Nephron (organoid): ENCODE results near the gene CCDC138.

Experiments
- H3K27ac Mint-ChIP-seq, 3 experiments: 2 replicates each; pipeline ENCODE4 v1.8.0; 2020; ENCODE audit warnings: mixed read lengths in 3 of 3, mild to moderate bottlenecking in 2 of 3, moderate library complexity in 1 of 3
- H3K27me3 Mint-ChIP-seq: 2 replicates; pipeline ENCODE4 v1.8.0; 2021; ENCODE audit warnings: low read depth, mild to moderate bottlenecking, moderate library complexity, mixed read lengths
- H3K36me3 Mint-ChIP-seq: 2 replicates; pipeline ENCODE4 v1.8.0; 2020; ENCODE audit warnings: low read depth, mixed read lengths
- H3K4me1 Mint-ChIP-seq: 2 replicates; pipeline ENCODE4 v1.8.0; 2020; ENCODE audit warnings: mixed read lengths
- H3K4me3 Mint-ChIP-seq, 3 experiments: 2 replicates each; pipeline ENCODE4 v1.8.0; 2020; ENCODE audit warnings: mild to moderate bottlenecking in 3 of 3, mixed read lengths in 3 of 3, moderate library complexity in 2 of 3
- H3K9me3 Mint-ChIP-seq: 2 replicates; pipeline ENCODE4 v1.8.0; 2020; ENCODE audit warnings: mixed read lengths
- CTCF ChIP-seq, 3 experiments: fragments of 200-600 bp; sonication (generic); IDR thresholded peaks; one replicate each; pipeline ENCODE4 v1.5.0; 2021; ENCODE audit warnings: antibody characterized with exemption in 3 of 3; ENCODE audit not compliant: unreplicated experiment in 3 of 3

The CCDC138 gene

GRCh38 chr2:108824316-108825070, 37.9 kb downstream of the CCDC138 start:
- Mint-ChIP-seq H3K27ac (no peak overlapping the region), H3K9me3 (peaks cover 10% of the 10 kb centered on the region), H3K36me3 (peaks cover 55% of the 10 kb centered on the region), H3K27me3 (no peaks in the 10 kb centered on the region), H3K4me1 (no peaks in the 10 kb centered on the region), H3K4me3 (no peak overlapping the region)
- no peak for TF ChIP-seq CTCF (IDR thresholded peaks at IDR 0.05; ENCODE audit: unreplicated experiment in 3 of 3)

GRCh38 chr2:108825254-108825653, 38.7 kb downstream of the CCDC138 start:
- Mint-ChIP-seq H3K4me1 (no peaks in the 10 kb centered on the region), H3K9me3 (peaks cover 5% of the 10 kb centered on the region), H3K36me3 (peaks cover 52% of the 10 kb centered on the region), H3K27me3 (no peaks in the 10 kb centered on the region), H3K27ac (no peak overlapping the region), H3K4me3 (no peak overlapping the region)
- no peak for TF ChIP-seq CTCF (IDR thresholded peaks at IDR 0.05; ENCODE audit: unreplicated experiment in 3 of 3)

- no peak overlapping the region for H3K27ac Mint-ChIP-seq
- H3K36me3 Mint-ChIP-seq = peaks cover 47% of the 10 kb centered on the region
- H3K27me3 Mint-ChIP-seq = no peaks in the 10 kb centered on the region
- H3K9me3 Mint-ChIP-seq = peaks cover 3% of the 10 kb centered on the region
- no peaks in the 10 kb centered on the region for H3K4me1 Mint-ChIP-seq
- no peak for TF ChIP-seq CTCF (IDR thresholded peaks at IDR 0.05; ENCODE audit: unreplicated experiment in 3 of 3)
- H3K4me3 Mint-ChIP-seq = no peak overlapping the region
These were observed 39.2 kb downstream of the CCDC138 start for GRCh38 chr2:108825736-108826135.

- Mint-ChIP-seq H3K27ac (no peak overlapping the region), H3K36me3 (peaks cover 42% of the 10 kb centered on the region), H3K4me1 (no peaks in the 10 kb centered on the region), H3K9me3 (peaks cover 12% of the 10 kb centered on the region), H3K27me3 (no peaks in the 10 kb centered on the region), H3K4me3 (no peak overlapping the region)
- TF ChIP-seq CTCF (IDR thresholded peaks at IDR 0.05; ENCODE audit: unreplicated experiment in 3 of 3) = no peak
These were observed 43.2 kb downstream of the CCDC138 start for GRCh38 chr2:108829578-108830310.

GRCh38 chr2:108833219-108833618, 46.6 kb downstream of the CCDC138 start:
- Mint-ChIP-seq H3K36me3 (peaks cover 58% of the 10 kb centered on the region), H3K4me1 (no peaks in the 10 kb centered on the region), H3K9me3 (peaks cover 41% of the 10 kb centered on the region), H3K27me3 (no peaks in the 10 kb centered on the region), H3K4me3 (no peak overlapping the region), H3K27ac (no peak overlapping the region)
- no peak for TF ChIP-seq CTCF (IDR thresholded peaks at IDR 0.05; ENCODE audit: unreplicated experiment in 3 of 3)
